GM10266 (cell line): ENCODE data around the gene ZNF644.

Source experiments
- DNase-seq: peaks from one replicate; pipeline ENCODE4 v3.0.0; 2012; ENCODE audit errors: extremely low spot score
- TF ChIP-seq, protein P1 (sequence below): IDR thresholded peaks from 2 replicates; pipeline ENCODE4 v1.5.1; 2012; ENCODE audit warnings: mild to moderate bottlenecking, low read depth; ENCODE audit not compliant: control insufficient read depth, insufficient read depth; ENCODE audit errors: missing control alignments

Gene ZNF644

GRCh38 chr1:90876101-90876500, 145.7 kb downstream of the ZNF644 start:
- TF ChIP-seq, protein P1, sequence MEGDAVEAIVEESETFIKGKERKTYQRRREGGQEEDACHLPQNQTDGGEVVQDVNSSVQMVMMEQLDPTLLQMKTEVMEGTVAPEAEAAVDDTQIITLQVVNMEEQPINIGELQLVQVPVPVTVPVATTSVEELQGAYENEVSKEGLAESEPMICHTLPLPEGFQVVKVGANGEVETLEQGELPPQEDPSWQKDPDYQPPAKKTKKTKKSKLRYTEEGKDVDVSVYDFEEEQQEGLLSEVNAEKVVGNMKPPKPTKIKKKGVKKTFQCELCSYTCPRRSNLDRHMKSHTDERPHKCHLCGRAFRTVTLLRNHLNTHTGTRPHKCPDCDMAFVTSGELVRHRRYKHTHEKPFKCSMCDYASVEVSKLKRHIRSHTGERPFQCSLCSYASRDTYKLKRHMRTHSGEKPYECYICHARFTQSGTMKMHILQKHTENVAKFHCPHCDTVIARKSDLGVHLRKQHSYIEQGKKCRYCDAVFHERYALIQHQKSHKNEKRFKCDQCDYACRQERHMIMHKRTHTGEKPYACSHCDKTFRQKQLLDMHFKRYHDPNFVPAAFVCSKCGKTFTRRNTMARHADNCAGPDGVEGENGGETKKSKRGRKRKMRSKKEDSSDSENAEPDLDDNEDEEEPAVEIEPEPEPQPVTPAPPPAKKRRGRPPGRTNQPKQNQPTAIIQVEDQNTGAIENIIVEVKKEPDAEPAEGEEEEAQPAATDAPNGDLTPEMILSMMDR = no peak
- no peak for DNase-seq
